RPMI7951 (cell line): ENCODE data around the gene ARHGAP21. TPM values are rescaled to one million over a fixed set of nuclear protein-coding genes. Genes with fewer than 3 reads are reported as not detected.
"Not testable (repeated sequence)": the region's sequence is repeated elsewhere in the genome, so short reads cannot be mapped to it uniquely, and the experiment has no call there.

Experiments used
- DNase-seq: peaks from one replicate; pipeline ENCODE4 v3.0.0-alpha.2; 2012; ENCODE audit warnings: low read depth
- total RNA-seq: library from RNA; depleted of rRNA; stranded (reverse); fragments of >200 nt; shearing (Covaris generic); gene quantifications from 2 replicates; pipeline ENCODE4 v1.2.3, GENCODE V29; 2014

Gene ARHGAP21
- total RNA-seq, 1 experiment from 2014 or later, result 76.3 TPM

GRCh38 chr10:24685958-24686540, 37.6 kb downstream of the ARHGAP21 start:
- peak; percentile 82 for DNase-seq

- DNase-seq, result no peak
These were observed 40.1 kb downstream of the ARHGAP21 start for GRCh38 chr10:24683554-24683953.

- no peak for DNase-seq
These were observed 42.1 kb downstream of the ARHGAP21 start for GRCh38 chr10:24681572-24682088.

GRCh38 chr10:24680647-24681524, 42.8 kb downstream of the ARHGAP21 start:
- DNase-seq, result no peak

GRCh38 chr10:24678757-24679156, 44.9 kb downstream of the ARHGAP21 start:
- DNase-seq, result no peak

- DNase-seq, result no peak
These were observed 48.6 kb downstream of the ARHGAP21 start for GRCh38 chr10:24674892-24675632.

- no peak for DNase-seq
These were observed 52.6 kb downstream of the ARHGAP21 start for GRCh38 chr10:24670964-24671670.

GRCh38 chr10:24669285-24669852, 54.3 kb downstream of the ARHGAP21 start:
- no peak for DNase-seq

- DNase-seq, result no peak
These were observed 55.4 kb downstream of the ARHGAP21 start for GRCh38 chr10:24668247-24668646.

- no peak for DNase-seq
These were observed 58.7 kb downstream of the ARHGAP21 start for GRCh38 chr10:24664991-24665390.

- DNase-seq, result no peak
These were observed 62.3 kb downstream of the ARHGAP21 start for GRCh38 chr10:24661376-24661775.

- not testable (repeated sequence) for DNase-seq
These were observed 65.4 kb downstream of the ARHGAP21 start for GRCh38 chr10:24658319-24658718.

- DNase-seq, result not testable (repeated sequence)
These were observed 67.4 kb downstream of the ARHGAP21 start for GRCh38 chr10:24656326-24656725.

GRCh38 chr10:24652381-24652957, 71.2 kb downstream of the ARHGAP21 start:
- no peak for DNase-seq

GRCh38 chr10:24651923-24652322, 71.8 kb downstream of the ARHGAP21 start:
- no peak for DNase-seq

- no peak for DNase-seq
These were observed 72.9 kb downstream of the ARHGAP21 start for GRCh38 chr10:24650669-24651391.

- DNase-seq, result peak; percentile 14
These were observed 77.9 kb downstream of the ARHGAP21 start for GRCh38 chr10:24645784-24646183.

GRCh38 chr10:24645022-24645421, 78.7 kb downstream of the ARHGAP21 start:
- DNase-seq, result no peak

- no peak for DNase-seq
These were observed 79.9 kb downstream of the ARHGAP21 start for GRCh38 chr10:24643679-24644209.
